Erythroblast (primary cell): ENCODE results near the gene TSHZ3.

ENCODE experiments used
- GATA1 ChIP-seq: IDR thresholded peaks from 2 replicates; pipeline ENCODE4 v1.6.1; 2011; ENCODE audit warnings: low read depth, mild to moderate bottlenecking, control low read depth, low read length, moderate library complexity
- POLR2A ChIP-seq: IDR thresholded peaks from 2 replicates; pipeline ENCODE4 v1.6.1; 2011; ENCODE audit warnings: mild to moderate bottlenecking, low read length

DNA sequence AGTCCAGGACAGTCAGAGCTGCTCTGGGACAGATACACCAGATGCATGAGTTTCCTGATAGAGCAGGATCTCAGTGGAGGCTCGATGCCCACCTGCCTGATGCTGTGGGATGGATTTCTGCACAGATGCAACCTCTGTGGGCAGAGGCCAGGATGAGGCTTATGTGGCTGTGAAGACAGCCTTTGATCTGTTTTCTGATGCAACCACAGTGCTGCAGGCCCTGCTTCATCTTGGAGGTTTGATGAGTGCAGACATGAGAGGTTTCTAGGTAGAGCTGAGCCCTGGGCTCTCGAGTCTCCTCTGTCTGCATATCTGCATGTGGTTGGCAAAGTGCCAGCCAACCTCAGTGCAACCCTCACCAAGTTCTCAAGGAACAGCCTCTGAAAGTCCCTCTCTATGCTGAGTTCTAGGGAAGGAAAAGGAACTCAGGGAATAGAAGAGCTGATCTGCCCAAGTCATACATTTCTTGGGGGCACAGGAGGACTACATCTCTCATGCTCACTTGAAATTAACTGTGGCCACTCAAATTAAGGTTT lies 23.1 kb upstream of the TSHZ3 start:
- TF ChIP-seq POLR2A, result no peak
- TF ChIP-seq GATA1, result no peak
